ENCODE data around the gene TFDP2.

DNA sequence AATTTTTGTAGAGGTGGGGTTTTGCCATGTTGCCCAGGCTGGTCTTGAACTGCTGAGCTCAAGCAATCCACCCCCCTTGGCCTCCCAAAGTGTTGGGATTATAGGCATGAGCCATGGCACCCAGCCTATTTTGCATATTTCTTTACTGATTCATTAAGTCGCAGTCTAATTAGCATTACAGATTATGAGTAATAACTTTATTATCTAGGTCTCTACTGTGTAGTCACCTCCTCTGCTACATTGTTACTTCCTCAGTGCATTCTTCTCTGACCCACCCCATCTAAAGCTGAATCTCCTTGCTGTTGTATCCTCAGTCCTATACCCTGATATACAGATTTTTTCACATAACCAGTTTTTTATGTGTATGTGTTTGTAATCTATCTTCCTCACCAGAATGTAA, 61.7 kb downstream of the TFDP2 start:
- TF ChIP-seq EZH2phosphoT487 (IDR thresholded peaks at IDR 0.05; ENCODE audit: insufficient read depth, low read depth), result no peak
- TF ChIP-seq EZH2 (IDR thresholded peaks at IDR 0.05; ENCODE audit: insufficient read depth, poor library complexity, severe bottlenecking), result no peak

Data from GM23248 (cell line).